Fibroblast of skin of right quadriceps (primary cell): ENCODE measurements around the gene IL10RA.
"Not testable (repeated sequence)": the region's sequence is repeated elsewhere in the genome, so short reads cannot be mapped to it uniquely, and the experiment has no call there.

Experiments used
- DNase-seq: peaks from one replicate; pipeline ENCODE4 v3.0.0-alpha.2; 2013

The IL10RA gene

GRCh38 chr11:117993988-117994745, 8.0 kb downstream of the IL10RA start:
- DNase-seq: no peak

- DNase-seq: no peak
These were observed 9.3 kb downstream of the IL10RA start for GRCh38 chr11:117995472-117995871.

- no peak for DNase-seq
These were observed 9.9 kb downstream of the IL10RA start for GRCh38 chr11:117996058-117996457.

GRCh38 chr11:117997406-117997805, 11.2 kb downstream of the IL10RA start:
- DNase-seq: no peak

GRCh38 chr11:117997823-117998579, 11.8 kb downstream of the IL10RA start:
- no peak for DNase-seq

- DNase-seq: no peak
These were observed 12.6 kb downstream of the IL10RA start for GRCh38 chr11:117998664-117999353.

- no peak for DNase-seq
These were observed 13.3 kb downstream of the IL10RA start for GRCh38 chr11:117999354-117999993.

- no peak for DNase-seq
These were observed 14.1 kb downstream of the IL10RA start for GRCh38 chr11:118000067-118000849.

GRCh38 chr11:118000850-118001228, 14.6 kb downstream of the IL10RA start:
- DNase-seq: no peak

GRCh38 chr11:118001494-118001971, 15.3 kb downstream of the IL10RA start:
- DNase-seq: no peak

GRCh38 chr11:118002010-118002540, 15.9 kb downstream of the IL10RA start:
- DNase-seq: no peak

GRCh38 chr11:118002541-118003423, 16.6 kb downstream of the IL10RA start:
- peak; percentile 51 for DNase-seq

- DNase-seq: no peak
These were observed 17.3 kb downstream of the IL10RA start for GRCh38 chr11:118003456-118003855.

GRCh38 chr11:118004543-118005223, 18.5 kb downstream of the IL10RA start:
- DNase-seq: no peak

- DNase-seq: no peak
These were observed 19.3 kb downstream of the IL10RA start for GRCh38 chr11:118005224-118006152.

GRCh38 chr11:118006153-118006534, 19.9 kb downstream of the IL10RA start:
- DNase-seq: no peak

- no peak for DNase-seq
These were observed 20.8 kb downstream of the IL10RA start for GRCh38 chr11:118007040-118007439.

GRCh38 chr11:118007563-118008270, 21.5 kb downstream of the IL10RA start:
- not testable (repeated sequence) for DNase-seq
